Loucy (cell line): ENCODE data around the gene CNOT4.

Experiments used
- H2AFZ ChIP-seq: fragments of 200-600 bp; sonication (generic); 2 replicates; pipeline ENCODE4 v1.6.0; 2016; ENCODE audit warnings: antibody characterized with exemption, mild to moderate bottlenecking, low read length, moderate library complexity
- H3F3A ChIP-seq: fragments of 200-600 bp; 2 replicates; pipeline ENCODE4 v1.6.0; 2016; ENCODE audit warnings: antibody characterized with exemption, low read depth, mild to moderate bottlenecking
- H3K27me3 ChIP-seq: fragments of 200-600 bp; sonication (generic); 2 replicates; pipeline ENCODE4 v1.6.1; 2014; ENCODE audit warnings: low read length, mild to moderate bottlenecking; ENCODE audit not compliant: insufficient read depth, poor library complexity, severe bottlenecking
- H3K36me3 ChIP-seq: fragments of 200-600 bp; sonication (generic); 2 replicates; pipeline ENCODE4 v1.6.1; 2016; ENCODE audit warnings: low read length; ENCODE audit not compliant: insufficient read depth
- H3K4me1 ChIP-seq: fragments of 200-600 bp; sonication (generic); 2 replicates; pipeline ENCODE4 v1.5.1; 2014; ENCODE audit warnings: low read length, mild to moderate bottlenecking; ENCODE audit not compliant: insufficient read depth, poor library complexity, severe bottlenecking
- H3K4me2 ChIP-seq: fragments of 200-600 bp; sonication (generic); 2 replicates; pipeline ENCODE4 v1.6.0; 2014; ENCODE audit warnings: antibody characterized with exemption, low read length, low read depth, mild to moderate bottlenecking; ENCODE audit not compliant: poor library complexity, severe bottlenecking
- H3K4me3 ChIP-seq: fragments of 200-600 bp; sonication (generic); 2 replicates; pipeline ENCODE4 v1.5.1; 2014; ENCODE audit warnings: low read length, mild to moderate bottlenecking, mixed read lengths; ENCODE audit not compliant: poor library complexity, severe bottlenecking
- H3K79me2 ChIP-seq: fragments of 200-600 bp; sonication (generic); 2 replicates; pipeline ENCODE4 v1.6.1; 2014; ENCODE audit warnings: low read length; ENCODE audit not compliant: insufficient read depth
- H3K9ac ChIP-seq: fragments of 200-600 bp; sonication (generic); 2 replicates; pipeline ENCODE4 v1.6.0; 2014; ENCODE audit warnings: mild to moderate bottlenecking, low read depth, low read length, moderate library complexity; ENCODE audit not compliant: poor library complexity, severe bottlenecking
- H3K9me2 ChIP-seq: fragments of 200-600 bp; sonication (generic); replicated peaks from 2 replicates; pipeline ENCODE4 v1.6.1; 2016; ENCODE audit warnings: low read depth, low read length, mixed read lengths
- H3K9me3 ChIP-seq: fragments of 200-600 bp; sonication (generic); 2 replicates; pipeline ENCODE4 v1.6.1; 2014; ENCODE audit warnings: mild to moderate bottlenecking, antibody characterized with exemption, low read length, low read depth; ENCODE audit not compliant: insufficient read depth
- H4K20me1 ChIP-seq: fragments of 200-600 bp; sonication (generic); 2 replicates; pipeline ENCODE4 v1.6.0; 2014; ENCODE audit warnings: antibody characterized with exemption, low read length, mild to moderate bottlenecking; ENCODE audit not compliant: insufficient read depth, poor library complexity, severe bottlenecking
- EZH2phosphoT487 ChIP-seq: fragments of 200-600 bp; IDR thresholded peaks from 2 replicates; pipeline ENCODE4 v1.6.1; 2018; ENCODE audit warnings: antibody characterized with exemption, mild to moderate bottlenecking, moderate library complexity, borderline replicate concordance
- TF ChIP-seq, protein P1 (sequence below): fragments of 200-600 bp; sonication (generic); conservative IDR thresholded peaks from 2 replicates; pipeline ENCODE4 v1.5.1; 2014; ENCODE audit warnings: mild to moderate bottlenecking, antibody characterized with exemption, low read length

Gene CNOT4

DNA sequence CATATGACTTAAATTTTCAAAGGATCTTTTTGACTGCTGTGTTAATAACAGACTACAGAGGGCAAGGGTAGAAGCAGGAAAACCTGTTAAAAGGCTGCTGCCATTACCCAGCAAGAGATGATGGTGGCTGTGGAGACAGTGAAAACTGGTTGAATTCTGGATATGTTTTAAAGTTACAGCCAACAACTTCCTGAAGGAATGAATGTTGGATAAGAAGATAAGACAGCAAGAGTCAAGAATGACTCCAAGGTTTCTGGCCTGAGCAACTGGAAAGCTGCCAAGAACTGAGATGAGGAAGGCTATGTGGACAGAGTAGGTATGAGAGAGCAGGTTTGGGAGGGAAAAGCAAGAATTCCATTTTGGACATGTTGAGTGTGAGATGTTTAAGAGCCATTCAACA, 19.1 kb downstream of the CNOT4 start:
- Histone ChIP-seq H3K4me2 (no peak overlapping the region), H4K20me1 (peaks cover 38% of the 10 kb centered on the region), H3K9me2 (no peaks in the 10 kb centered on the region), H2AFZ (no peak overlapping the region), H3K27me3 (no peaks in the 10 kb centered on the region), H3K9ac (no peak overlapping the region), H3F3A (no peaks in the 10 kb centered on the region), H3K79me2 (peaks cover 92% of the 10 kb centered on the region), H3K4me3 (no peak overlapping the region), H3K36me3 (no peaks in the 10 kb centered on the region), H3K4me1 (peaks cover 3% of the 10 kb centered on the region), H3K9me3 (no peaks in the 10 kb centered on the region)
- TF ChIP-seq, protein P1, sequence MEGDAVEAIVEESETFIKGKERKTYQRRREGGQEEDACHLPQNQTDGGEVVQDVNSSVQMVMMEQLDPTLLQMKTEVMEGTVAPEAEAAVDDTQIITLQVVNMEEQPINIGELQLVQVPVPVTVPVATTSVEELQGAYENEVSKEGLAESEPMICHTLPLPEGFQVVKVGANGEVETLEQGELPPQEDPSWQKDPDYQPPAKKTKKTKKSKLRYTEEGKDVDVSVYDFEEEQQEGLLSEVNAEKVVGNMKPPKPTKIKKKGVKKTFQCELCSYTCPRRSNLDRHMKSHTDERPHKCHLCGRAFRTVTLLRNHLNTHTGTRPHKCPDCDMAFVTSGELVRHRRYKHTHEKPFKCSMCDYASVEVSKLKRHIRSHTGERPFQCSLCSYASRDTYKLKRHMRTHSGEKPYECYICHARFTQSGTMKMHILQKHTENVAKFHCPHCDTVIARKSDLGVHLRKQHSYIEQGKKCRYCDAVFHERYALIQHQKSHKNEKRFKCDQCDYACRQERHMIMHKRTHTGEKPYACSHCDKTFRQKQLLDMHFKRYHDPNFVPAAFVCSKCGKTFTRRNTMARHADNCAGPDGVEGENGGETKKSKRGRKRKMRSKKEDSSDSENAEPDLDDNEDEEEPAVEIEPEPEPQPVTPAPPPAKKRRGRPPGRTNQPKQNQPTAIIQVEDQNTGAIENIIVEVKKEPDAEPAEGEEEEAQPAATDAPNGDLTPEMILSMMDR, result no peak
- no peak for TF ChIP-seq EZH2phosphoT487

DNA sequence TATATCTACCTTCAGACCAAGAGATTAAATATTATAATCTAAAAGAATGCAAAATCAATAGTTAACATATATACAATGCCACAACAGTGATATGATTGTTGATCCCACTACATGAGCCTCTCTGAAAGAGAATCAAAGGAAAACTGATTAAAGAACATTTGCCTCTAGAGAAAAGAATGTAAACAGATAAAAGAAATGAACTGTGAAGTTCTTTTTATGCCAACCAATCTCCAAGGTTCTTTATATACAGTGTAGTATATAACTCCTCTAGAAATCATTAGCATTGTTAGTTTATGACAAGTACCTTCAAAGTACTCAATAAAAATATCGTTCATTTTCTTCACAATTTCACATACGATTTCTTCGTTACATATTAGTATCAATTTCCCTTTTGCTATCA, 20.1 kb downstream of the CNOT4 start:
- Histone ChIP-seq H3K4me1 (peaks cover 3% of the 10 kb centered on the region), H2AFZ (no peak overlapping the region), H3K36me3 (no peaks in the 10 kb centered on the region), H3F3A (no peaks in the 10 kb centered on the region), H3K4me3 (no peak overlapping the region), H3K9me2 (no peaks in the 10 kb centered on the region), H3K79me2 (peaks cover 96% of the 10 kb centered on the region), H3K9ac (no peak overlapping the region), H3K27me3 (no peaks in the 10 kb centered on the region), H3K4me2 (no peak overlapping the region), H4K20me1 (peaks cover 43% of the 10 kb centered on the region), H3K9me3 (no peaks in the 10 kb centered on the region)
- TF ChIP-seq, protein P1, result no peak

DNA sequence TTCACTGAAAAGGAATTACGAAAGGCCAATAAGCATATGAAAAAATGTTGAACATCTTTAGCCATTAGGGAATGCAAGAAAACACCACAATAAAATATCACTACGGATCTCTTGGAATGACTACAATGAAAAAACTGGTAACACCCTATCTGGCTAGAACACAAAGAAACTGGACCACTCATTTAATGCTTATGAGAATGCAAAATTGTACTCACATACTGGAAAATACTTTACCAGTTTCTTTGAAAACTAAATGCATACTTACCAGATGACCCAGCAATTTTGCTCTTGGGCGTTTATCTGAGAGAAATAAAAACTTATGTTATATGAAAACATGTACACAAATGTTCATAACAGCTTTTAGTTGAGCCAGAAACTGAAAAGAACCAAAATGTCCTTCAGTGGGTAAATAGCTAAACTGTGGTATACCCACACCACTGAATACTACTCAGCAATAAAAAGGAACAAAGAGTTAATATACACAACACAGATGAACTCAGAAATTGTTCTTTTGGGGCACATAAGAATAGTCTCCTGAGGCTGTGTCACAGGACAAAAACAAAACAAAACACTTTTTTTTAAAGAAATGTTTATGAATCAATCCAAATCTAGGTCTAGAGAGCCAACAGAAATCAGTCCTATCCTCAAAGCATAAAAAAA, 23.5 kb downstream of the CNOT4 start:
- H3K4me2 ChIP-seq, result no peak overlapping the region
- H3K9me2 ChIP-seq, result no peaks in the 10 kb centered on the region
- no peak for TF ChIP-seq EZH2phosphoT487
- TF ChIP-seq, protein P1, result no peak
- H3K79me2 ChIP-seq, result peaks cover 94% of the 10 kb centered on the region
- H3K4me1 ChIP-seq, result peaks cover 13% of the 10 kb centered on the region
- H3F3A ChIP-seq, result no peaks in the 10 kb centered on the region
- no peak overlapping the region for H2AFZ ChIP-seq
- no peak overlapping the region for H3K4me3 ChIP-seq
- H3K36me3 ChIP-seq, result no peaks in the 10 kb centered on the region
- H3K9ac ChIP-seq, result no peak overlapping the region
- H3K9me3 ChIP-seq, result no peaks in the 10 kb centered on the region
- H3K27me3 ChIP-seq, result no peaks in the 10 kb centered on the region
- H4K20me1 ChIP-seq, result peaks cover 51% of the 10 kb centered on the region
